ENCODE measurements around the gene ALG14.

DNA sequence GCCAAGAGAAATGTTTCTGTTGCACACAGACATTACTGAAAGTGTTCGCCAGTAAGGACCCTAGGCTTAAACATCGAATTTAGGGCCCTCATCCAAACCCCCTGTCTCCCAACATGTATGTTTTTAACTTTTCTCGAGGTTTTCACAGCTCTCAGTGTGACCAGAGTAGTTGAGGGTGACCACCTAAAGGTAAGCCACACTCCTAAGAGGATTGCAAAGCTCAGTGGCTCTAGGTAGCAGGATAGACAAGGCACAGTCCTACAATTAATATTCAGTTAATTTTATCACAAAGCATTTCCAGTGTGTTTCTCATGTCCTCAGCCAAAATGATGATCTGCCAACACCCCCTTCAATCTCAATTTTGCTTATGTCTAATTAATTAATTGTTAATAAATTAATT is 695 bp upstream of the ALG14 start:
- TF ChIP-seq, protein P1, sequence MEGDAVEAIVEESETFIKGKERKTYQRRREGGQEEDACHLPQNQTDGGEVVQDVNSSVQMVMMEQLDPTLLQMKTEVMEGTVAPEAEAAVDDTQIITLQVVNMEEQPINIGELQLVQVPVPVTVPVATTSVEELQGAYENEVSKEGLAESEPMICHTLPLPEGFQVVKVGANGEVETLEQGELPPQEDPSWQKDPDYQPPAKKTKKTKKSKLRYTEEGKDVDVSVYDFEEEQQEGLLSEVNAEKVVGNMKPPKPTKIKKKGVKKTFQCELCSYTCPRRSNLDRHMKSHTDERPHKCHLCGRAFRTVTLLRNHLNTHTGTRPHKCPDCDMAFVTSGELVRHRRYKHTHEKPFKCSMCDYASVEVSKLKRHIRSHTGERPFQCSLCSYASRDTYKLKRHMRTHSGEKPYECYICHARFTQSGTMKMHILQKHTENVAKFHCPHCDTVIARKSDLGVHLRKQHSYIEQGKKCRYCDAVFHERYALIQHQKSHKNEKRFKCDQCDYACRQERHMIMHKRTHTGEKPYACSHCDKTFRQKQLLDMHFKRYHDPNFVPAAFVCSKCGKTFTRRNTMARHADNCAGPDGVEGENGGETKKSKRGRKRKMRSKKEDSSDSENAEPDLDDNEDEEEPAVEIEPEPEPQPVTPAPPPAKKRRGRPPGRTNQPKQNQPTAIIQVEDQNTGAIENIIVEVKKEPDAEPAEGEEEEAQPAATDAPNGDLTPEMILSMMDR (IDR thresholded peaks at IDR 0.05; ENCODE audit: extremely low read depth in 1 of 2, insufficient read depth in 1 of 2, low read depth in 1 of 2, low read length in 2 of 2), result no peak
- TF ChIP-seq EZH2 (IDR thresholded peaks at IDR 0.05; ENCODE audit: borderline replicate concordance, low read depth, low read length, severe bottlenecking) (no peak), POLR2A (IDR thresholded peaks at IDR 0.05; ENCODE audit: low read depth, low read length) (no peak), POLR2AphosphoS5 (IDR thresholded peaks at IDR 0.05; ENCODE audit: insufficient read depth, low read depth, low read length) (no peak), MYC (IDR thresholded peaks at IDR 0.05; ENCODE audit: low read depth, low read length) (no peak), GATA2 (IDR thresholded peaks at IDR 0.05; ENCODE audit: insufficient read depth, insufficient read length, low read depth, low read length) (no peak)

All from endothelial cell of umbilical vein (primary cell).